ENCODE measurements around the gene MEGF11.

Gene MEGF11

DNA sequence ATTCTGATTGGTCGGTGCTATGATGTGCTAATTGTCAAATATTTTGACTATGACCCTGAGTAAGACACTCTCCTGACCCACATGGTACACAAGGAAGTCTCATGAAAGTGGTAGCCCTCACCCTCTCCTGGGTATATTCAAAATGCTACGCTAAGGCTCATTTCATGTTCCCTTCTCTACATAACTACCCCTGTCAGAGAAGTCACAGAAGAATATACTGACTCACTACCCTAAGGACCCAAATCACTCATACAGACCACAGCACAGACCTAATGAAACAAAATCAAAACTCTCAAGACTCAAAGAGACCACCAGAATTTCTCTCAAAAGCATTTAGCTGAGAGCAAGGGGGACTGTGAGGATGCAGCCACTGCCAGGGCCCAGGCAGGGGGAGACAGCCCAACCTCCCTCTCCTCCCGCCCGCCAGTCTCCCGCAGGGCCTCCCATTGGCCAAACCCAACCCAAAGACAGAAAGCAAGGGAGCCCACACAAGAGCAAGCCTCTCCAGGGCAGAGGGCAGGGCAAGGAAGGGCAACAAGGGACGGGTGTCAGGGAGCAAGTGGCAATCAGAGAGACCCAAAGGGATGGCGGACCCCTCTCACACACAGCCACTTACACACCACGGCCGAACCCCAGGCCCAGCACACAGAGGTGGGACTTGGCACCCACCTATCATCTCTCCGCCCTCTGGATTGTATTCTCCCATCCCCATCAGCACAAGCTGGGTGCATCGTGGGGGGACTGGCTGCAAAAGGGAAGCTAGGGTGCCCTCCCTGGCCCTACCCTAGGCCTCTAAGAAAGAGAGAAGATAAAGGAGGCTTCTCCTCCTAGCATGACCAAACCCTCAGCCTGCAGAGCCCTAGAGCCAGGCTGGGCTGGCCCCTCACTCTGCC is 41.6 kb downstream of the MEGF11 start:
- DNase-seq, result no peak

DNA sequence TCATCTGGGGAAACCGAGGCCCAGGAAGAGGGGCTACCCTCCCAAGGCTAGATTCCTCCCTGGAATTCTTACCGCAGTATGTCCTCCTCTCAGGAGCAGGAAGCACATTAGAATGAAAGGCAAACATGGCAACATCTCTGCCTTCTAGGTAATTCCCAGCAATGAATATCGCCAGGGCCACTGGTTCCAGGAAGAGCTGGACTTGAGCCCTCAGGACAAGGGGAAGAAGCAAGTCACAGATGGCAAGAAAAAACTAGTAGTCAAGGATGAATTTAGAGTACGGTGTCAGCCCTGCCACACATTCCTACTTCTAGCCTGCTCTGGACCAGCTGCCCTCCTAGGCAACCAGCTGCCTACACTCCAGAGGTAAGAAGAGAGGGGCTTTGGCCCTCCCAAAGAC is 42.9 kb downstream of the MEGF11 start:
- DNase-seq, result no peak

DNA sequence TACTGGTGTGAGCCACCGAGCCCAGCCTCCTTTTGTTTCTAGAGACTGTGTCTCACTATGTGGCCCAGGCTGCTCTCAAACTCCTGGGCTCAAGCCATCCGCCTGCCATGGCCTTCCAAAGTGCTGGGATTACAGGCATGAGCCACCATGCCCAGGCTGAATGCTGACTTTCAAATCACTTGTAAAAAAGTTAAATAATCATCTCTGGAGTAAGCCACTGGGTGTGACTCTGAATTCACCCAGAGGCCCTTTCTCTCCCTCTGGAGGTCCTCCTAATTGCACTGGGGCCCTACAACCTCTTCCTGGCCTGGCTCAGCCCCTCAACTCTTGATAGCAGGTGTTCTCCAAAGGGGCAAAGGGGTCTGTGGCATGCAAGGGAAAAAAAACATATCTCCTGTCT is 54.8 kb downstream of the MEGF11 start:
- DNase-seq, result no peak

DNA sequence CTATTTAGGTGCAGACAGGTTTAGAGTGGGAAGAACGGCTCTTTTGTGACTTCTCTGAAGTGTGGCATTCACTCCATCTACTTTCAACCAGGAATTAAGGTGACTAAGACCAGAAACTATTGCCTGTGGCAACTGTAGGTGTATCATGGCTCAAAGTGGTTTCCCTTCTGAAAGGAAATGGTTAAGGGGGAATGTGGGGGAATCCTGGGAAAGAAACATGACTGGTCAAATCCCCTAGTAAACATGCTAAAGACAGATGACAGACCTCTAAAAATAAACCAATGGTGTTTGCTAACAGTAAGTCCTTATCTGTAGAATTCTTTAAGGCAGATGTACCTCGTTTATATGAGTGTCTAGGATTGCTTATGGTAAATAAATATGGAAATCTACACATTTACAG is 56.9 kb downstream of the MEGF11 start:
- DNase-seq, result no peak

DNA sequence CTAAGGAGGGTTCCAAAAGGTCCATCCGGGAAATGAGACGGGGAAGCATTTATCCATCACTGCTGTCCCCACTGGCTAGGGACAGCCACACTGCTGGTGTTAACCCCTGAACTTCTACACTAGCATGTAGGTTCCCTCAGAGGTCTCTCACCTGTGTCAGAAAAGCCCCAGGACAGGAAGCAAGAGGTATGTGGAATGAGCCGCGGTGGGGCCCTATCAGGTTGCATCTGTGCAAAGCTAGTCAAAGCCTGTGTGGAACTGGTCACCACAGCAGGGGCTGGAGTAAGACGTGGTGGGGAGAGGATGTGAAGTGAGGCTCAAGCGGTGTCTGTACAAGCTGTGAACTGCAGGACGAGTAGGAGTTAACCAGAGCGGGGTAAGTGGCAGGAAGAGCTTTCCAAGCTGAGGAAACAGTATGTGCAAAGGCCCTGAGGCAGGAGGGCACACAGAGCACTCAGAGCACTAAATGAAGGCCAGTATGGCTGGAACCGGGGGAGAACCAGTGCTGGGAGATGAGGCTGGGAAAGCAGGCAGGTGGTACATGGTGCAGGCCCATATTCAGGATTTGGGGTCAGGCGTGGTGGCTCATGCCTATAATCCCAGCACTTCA is 57.8 kb downstream of the MEGF11 start:
- DNase-seq, result no peak

DNA sequence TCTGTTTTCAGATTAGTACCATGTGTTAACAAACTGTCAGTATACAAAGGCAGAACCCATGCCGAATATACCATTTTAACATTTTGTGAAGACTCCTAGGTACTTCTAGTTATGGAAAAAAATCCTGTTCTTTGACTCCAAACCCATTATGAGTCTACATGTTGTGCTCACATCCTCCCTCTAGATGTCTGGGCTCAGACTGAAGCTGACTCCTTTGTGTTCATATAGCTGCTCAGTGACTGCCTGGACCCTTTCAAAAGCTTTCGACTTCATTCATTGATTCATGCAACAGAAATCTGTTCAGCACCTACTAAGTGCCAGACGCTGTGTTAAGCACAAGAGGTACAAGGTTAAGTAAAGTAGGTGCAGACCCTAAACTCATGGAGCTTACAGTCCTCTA is 60.5 kb downstream of the MEGF11 start:
- DNase-seq, result no peak

DNA sequence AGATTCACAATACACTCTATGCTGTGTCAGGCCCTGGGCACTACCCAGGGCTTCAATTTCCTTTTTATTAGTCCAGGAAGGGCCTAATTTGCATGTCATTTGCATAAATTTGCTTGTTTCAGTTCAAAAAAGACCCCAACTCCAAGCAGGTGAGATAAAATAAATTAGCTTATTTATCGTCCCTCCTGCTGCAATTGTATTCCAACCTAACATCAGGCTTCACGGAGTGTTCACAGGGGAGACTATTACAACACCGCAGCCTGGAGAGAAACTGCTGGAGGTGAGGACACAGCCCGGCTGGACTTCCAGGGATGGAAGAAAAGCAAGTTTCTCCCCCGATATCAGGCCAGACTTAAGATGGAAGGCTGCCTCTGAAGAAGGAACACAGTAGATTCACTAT is 62.8 kb downstream of the MEGF11 start:
- no peak for DNase-seq

DNA sequence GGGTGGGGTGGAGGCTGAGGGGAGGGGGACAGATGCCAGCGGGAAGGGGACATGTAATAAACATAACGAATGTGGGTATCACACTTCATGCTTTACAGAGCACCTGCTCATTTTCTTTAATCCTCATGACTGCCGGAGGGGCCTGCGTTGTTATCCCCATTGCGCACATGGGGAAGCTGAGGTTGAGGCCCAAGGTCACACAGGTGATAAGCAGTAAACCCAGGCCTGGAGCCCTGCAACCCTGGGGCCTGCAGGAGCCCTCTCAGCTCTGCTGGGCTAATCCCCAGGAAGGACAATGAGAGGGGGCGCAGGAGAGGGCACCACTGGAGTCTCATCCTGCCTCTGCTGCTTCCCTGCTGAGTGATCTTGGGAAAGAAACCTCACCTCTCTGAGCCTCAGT is 64.3 kb downstream of the MEGF11 start:
- DNase-seq, result no peak

DNA sequence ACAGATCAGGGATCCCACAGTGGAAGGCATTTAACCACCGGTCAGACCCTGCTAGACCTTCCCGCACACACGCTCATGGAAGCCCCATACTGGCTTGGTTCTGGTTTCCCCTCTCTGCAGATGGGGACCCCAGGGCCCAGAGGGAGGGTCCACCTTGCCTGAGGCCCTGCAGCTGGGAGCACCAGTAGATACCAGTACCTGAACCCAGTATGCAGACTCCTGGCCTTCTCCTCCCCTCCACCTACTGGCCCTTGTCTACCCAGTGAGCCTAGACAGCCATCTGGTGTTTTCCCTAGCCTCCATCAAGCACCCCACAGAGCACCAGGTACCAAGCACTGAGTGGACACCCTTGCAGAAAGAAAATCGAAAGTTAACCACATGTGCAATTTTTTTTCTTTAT is 65.1 kb downstream of the MEGF11 start:
- DNase-seq, result no peak

DNA sequence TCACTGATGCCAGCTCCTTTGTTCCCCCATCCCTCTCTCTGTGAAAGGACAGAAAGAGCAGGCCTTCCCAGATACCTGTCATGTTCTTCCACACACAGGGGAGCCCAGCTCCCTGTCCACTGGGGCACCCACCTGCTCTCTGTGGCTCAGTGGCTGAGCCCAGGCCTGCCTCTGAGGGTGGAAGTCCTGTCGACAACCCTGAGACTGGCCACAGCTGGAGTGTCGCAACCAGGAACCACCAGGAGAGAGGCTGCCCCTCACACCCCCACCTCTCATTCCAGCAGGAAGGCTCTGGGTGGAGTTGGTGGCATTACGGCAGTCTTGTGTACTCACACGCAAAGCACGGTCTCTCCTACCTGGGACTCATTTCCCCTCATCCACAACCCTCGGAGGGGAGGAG is 66.3 kb downstream of the MEGF11 start:
- DNase-seq, result no peak

DNA sequence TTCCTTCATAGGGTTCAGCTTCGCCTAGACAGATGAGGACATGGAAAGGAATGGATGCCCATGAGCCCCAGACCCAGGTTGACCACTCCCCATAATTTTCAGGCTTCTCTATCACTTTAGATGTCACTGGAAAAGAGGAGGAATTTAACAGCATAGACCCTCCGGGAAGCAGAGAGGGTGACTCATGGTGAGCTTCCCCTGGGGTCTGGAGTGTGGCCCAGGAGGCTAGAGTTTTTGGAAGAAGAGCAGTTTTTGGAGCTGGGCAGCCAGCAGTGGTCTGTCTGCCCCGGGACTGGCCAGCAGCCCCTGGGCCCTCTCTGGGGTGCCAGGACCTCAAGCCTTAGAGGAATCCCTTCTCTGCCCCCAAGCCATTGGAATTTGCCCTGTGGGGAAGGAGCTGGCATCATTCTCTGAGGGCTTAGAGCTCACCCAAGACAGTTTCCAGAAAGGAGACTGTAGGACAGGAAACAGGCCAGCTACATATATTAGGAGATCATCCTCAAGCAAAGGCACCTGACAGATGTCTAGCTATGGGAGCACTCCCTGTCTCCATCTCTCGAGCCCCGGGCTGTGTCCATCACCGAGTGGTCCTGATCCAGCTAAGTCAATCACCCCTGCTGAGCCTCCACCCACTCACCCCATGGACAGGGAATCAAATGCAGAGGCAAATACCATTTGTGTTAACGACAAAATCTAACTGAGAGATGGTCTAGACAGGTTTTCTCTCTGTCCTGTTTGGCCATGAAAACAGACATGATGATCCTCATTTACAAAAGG is 67.3 kb downstream of the MEGF11 start:
- DNase-seq, result no peak

DNA sequence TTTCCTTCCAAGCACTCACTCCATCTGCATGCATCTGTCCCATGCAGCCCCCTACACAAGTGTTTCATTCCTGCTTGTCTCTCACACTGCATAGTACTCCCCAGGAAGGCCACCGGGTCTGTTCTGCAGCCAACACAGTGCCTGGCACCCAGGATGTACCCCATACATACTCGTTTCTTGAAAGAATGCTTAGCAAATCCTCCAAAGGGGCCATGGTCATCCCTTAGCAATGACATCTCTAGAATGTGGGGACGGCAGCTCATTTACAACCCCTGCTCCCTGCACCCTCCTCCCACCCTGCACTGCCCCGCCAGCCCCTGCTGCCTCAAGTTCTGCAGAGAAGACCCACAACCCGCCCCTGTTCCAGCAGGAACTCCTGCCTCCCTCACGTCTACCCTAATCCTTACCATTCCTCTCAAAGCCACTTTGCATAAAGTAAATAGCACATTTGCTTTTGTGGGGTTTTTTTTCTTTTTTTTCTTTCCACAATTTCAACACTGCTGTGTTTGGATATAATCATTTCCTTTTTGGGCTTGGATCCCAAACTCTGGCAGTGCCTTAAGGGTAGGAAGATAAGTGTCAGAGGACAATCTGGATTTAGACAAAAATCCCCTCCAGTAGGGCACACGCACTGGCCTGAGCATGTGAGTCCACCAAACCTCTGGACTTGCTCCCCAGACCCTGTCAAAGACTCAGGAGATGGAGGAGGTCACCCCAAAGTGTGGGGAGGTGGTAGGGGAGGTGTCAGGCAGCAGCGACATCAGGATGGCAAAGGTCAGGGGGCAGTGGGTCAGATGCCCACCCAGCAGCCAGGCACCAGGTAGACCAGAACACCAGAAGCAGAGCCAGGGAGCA is 68.4 kb downstream of the MEGF11 start:
- no peak for DNase-seq

DNA sequence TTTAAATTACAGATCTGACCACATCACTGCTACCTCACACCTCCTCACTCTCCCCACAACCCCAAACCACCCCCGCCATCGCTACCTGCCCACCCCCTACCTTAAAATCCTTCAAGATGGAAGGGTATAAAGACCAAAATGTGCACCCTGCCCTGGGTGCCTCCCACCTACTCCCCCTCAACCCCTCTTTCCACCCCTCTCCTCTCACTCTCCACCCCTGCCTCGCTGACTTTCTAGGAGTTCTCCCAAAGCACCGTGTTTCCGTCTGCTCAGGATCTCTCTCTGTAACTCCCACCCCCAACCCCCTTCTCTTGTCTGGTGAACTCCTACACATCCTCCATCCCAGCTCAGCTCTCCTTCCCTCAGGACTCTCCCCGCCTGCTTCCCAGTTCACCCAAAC is 69.1 kb downstream of the MEGF11 start:
- no peak for DNase-seq

DNA sequence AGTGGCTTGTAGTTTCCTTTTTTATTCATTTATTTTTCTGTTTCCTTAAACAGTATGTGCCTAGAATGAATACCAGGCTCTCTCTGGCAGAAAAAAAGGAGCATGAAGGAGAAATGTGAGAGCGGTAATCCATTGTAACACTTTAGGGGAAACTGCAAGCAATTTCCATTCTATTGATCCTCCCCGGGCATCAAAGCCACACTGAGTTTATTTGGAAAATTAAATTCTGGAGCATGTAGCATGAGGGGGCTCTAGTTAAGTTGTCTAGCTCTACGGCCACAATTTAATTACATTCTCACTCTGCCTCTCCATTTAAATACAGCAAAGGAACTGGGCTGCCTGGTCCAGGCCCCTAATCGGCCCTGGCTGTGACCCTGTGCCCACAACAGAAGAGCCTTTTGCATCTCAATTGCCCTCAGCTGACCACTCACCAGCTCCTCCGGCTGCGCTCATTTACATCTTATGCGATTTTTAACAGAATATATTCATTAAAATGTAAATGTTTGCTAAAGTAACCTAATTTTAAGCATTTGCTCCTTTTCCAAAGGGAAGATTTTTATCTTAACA is 72.9 kb downstream of the MEGF11 start:
- DNase-seq, result no peak

DNA sequence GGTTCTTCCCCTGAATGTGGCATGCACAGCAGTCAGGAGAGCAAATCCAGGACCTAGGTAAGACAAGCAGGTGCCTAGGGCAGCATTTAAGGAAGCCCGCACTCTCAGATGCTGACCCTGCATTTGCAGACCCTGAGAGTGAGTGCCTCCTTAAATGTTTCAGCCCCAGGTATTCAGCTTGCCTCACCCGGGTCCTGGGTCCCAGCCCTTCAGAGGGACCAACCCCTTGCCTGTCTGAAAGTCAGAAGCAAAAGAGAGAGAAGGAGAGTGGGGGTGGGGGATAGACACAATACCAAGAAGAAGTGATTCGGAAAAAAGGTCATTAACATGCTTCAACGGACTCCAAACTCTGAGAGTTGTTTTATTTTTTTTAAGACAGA is 75.0 kb downstream of the MEGF11 start:
- no peak for DNase-seq

DNA sequence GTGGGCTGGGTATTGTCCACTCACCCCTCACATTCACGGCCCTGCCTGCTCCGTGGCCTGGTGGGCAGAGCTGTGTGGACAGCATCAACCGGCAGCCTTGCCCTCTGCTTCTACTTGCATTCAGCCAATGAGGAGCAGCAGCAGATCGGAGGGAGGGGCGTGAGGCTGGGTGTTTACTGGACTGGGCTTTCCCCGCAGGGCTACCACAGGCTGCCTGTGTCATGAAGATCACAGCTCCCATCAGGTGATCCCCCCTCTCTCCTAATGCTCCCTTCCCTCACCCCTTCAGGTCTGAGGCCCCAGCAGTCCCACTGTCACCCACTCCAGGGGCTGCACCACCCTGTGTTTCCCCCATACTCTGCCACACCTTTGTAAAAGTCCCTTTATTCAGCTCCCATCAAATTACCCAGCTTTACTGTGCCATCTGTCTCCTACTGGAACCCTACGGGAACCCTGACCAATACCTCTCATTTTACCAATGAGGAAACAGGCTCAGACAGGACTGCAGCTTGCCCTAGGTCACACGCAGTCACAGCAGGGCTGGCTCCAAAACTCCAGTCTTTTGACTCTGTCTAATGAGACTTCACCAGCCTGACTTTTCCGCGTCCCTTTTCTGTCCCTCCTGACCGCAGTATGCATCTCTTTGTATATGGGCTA is 81.1 kb downstream of the MEGF11 start:
- DNase-seq, result no peak

DNA sequence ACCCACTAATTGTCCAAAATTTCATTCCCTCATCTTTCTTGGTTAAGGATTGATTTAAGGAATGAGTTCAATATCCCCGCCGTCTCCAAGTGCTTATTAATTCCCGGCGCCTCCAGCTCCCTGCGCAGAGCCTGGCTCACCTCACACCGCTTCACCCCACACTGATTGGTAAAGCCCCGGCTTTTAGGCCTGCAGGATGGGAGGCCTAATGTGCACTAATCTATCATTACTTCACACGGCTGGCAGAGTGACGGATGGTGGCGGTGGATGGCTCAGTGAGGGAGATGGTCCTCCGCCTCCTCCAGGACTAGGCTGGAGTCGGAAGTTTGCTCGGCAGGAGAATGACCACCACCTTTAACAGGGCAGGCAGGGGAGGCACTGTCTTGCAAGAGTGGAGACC is 81.7 kb downstream of the MEGF11 start:
- no peak for DNase-seq

DNA sequence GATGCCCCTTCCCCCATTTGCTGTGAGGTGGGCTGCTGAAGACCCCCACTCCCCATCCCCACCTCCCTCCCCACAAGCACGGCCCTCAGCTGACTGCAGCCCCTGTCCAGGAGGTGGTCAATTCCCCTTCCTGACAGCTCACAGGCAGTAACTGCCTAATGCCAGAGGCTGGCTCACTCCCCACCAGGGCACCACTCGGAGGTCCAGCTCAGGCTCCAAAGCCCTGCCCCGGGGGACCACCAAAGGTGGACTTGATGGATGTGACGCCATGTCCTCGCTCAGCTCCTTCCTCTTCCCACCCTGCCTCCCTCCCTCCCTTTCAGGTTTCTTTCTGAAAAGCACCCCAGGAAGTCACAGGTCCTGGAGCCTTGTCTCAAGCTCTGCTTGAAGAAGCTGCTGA is 82.8 kb downstream of the MEGF11 start:
- DNase-seq, result no peak

DNA sequence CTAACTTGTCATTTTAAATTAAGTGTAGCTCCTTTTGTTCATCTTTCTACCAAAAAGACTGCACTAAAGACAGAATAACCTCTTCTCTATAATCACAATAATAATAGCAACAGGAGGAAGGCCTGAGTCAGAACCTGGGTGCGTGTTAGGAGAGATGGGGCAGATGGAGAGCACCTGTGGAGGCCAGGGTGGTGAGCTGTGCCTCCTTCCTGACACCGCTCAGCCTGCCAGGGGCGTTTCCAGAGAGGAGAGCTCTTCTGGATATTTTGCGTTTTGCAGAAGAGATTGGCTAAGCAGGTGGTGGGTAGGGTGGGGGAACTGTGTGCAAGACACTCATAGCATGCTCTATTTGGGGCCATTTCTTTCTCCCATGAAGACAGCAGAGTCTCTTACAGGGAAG is 83.5 kb downstream of the MEGF11 start:
- DNase-seq, result no peak

DNA sequence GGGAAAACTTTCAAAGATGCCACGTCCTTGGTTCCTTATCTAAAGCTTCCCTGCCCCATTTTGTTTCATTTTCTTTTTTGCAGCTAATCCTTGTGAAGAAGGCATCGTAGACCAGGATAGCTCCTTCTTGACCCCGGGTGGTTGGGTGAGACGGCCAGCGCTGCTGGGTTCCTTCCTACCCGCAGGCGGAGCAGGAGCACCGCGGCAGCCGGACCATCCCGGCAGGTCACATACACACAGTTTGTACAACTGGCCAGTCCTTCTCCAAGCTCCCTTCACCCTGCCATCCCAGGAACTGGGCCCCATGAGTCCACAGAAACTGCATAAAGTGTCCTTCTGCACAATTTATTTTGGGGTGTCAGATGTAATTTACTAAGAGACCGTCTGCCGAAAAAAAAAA is 83.9 kb downstream of the MEGF11 start:
- no peak for DNase-seq

DNA sequence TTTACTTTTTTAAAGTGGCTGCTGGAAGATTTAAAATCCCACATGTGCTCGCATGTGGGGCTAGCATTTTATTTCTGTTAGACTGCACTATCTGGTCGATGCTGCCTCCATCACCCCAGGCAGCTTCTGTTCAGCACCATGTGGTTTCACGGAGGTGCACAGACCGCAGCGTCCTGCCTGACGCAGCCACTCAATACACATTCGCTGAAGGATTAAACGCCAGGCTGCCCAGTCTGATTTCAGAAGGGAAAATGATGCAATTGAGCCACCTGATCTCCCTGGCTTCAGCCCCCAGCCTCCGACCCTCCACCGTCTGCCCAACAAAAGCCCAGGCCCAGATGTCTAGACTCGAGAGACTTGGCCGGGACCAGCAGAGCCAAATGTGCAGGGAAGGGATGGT is 84.5 kb downstream of the MEGF11 start:
- no peak for DNase-seq

DNA sequence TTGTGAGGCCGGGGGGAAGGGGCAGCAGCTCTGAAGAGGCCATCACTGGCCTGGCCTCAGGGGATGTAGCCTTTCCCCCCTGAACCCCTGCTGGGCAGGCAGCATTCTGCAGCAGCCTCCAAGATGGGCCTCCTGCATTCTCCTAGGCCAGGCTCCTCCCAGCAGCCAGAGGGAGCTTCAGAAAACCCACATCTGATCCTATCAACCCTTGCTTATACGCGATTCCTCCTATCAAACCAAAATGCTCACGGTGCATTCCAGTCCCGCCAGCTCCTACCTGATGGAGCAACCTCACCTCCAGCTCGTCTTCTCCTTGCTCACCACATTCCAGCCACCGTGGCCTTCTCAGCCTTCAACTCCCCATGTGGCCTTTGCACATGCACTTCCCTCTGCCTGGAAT is 85.7 kb downstream of the MEGF11 start:
- no peak for DNase-seq

Measured in stimulated activated CD4-positive, alpha-beta T cell treated with anti-CD3 and anti-CD28 coated beads, Interleukin-1b, Interleukin-23, amount 100 ng/mL, for 48 hours (primary cell).